AG04450 (cell line): ENCODE measurements around the gene SLC37A2. TPM values are rescaled to one million over a fixed set of nuclear protein-coding genes. Genes with fewer than 3 reads are reported as not detected.
A peak's percentile ranks its signal among the peaks of the same experiment; 100 is the strongest.

Source experiments
- CTCF ChIA-PET: fragments of 300-600, 350-600 bp; formaldehyde crosslinking; extraction: SDS; loops from one replicate; lab custom pipeline; 2022; ENCODE audit warnings: antibody characterized with exemption, inconsistent platforms; lab: Charles Lee
- POLR2A ChIA-PET: fragments of 350-600 bp; formaldehyde crosslinking; extraction: SDS; loops from one replicate; lab custom pipeline; 2021; ENCODE audit warnings: antibody characterized with exemption, inconsistent platforms; lab: Yijun Ruan, JAX
- DNase-seq: peaks from one replicate; pipeline ENCODE4 v3.0.0-alpha.2; 2011; ENCODE audit warnings: low read depth, low spot score
- H3K27ac ChIP-seq: one replicate; pipeline ENCODE4 v1.5.1; 2012; ENCODE audit warnings: low read depth, low read length, control low read depth
- H3K27me3 ChIP-seq: one replicate; pipeline ENCODE4 v1.6.0; 2012; ENCODE audit warnings: low read length; ENCODE audit not compliant: control insufficient read depth, insufficient read depth
- H3K4me3 ChIP-seq: 2 replicates; pipeline ENCODE4 v1.5.1; 2011; ENCODE audit warnings: mild to moderate bottlenecking, low read depth, low read length, control low read depth
- H3K9me3 ChIP-seq: 2 replicates; pipeline ENCODE4 v1.5.1; 2012; ENCODE audit warnings: low read length; ENCODE audit not compliant: control insufficient read depth, insufficient read depth
- polyA plus RNA-seq: library from polyadenylated mRNA; depleted of rRNA; stranded (reverse); fragments of >200 nt; gene quantifications from 2 replicates; pipeline ENCODE4 v1.2.3, GENCODE V29; 2011
- TF ChIP-seq, protein P1 (sequence below): IDR thresholded peaks from 2 replicates; pipeline ENCODE4 v1.5.1; 2011; ENCODE audit warnings: low read depth, low read length, control low read depth, inconsistent platforms

SLC37A2 gene
- polyA plus RNA-seq, 1 experiment = 0.79 TPM

DNA sequence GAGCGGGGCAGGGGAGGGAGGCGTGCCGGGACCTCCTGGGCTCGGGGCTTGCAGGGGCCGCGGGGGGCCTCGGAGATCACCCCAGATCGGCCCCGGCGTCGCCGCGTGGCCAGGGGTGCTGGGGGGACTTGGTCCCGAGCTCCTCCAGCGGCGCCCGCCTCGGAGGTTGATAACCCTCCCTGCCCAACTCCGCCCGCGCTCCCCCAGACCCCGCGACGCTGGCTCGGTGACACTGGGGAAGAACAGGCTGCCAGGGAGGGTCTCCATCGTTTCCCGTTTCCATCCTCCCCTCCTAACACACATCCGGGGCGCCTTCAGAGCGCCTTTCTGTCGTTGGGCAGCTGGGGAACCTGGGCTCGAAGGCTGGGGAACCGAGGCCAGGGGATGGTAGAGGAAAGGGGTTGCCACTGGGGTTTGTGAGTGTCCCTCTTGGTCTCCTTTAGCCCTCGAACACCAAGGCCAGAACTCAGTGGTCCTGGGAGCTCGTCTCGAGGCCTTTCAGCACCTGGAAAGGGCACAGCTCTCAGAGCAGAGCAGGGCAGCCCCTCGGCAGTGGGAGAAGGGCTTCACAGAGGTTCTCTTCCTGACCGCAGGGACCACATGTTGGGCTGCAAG is 431 bp downstream of the SLC37A2 start:
- H3K27ac ChIP-seq = no peak overlapping the region
- no peak for DNase-seq
- CTCF ChIA-PET = interaction anchor here (0.7 to 1.2 kb wide), 4 partner anchors 28 to 390 kb away, joined by 3 to 4 read pairs (median 4); no protein-coding TSS in a partner anchor

DNA sequence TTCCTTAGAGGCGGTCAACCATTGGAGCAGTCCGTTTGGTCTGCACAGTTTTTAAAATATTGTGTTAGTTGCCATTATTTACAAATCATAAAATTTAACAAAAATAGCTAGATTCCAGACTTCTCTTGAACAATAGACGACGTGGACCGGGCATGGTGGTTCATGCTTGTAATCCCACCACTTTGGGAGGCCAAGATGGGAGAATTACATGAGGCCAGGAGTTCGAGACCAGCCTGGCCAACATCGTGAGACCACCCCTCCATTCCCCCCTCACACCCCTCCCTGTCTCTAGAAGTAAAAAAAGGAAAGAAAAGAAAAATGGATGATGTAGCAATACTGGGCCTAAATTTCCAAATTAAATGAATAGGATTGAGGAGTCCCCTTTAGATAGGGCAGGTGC is 965 bp downstream of the SLC37A2 start:
- ChIA-PET POLR2A (no interaction called here), CTCF (interaction anchor here (0.6 to 1.2 kb wide), 3 partner anchors 78 to 389 kb away, joined by 3 to 4 read pairs (median 3); no protein-coding TSS in a partner anchor)
- peak overlapping the region; percentile 81 for H3K4me3 ChIP-seq

More for the DNA sequence above, 431 bp downstream of the SLC37A2 start:
- H3K9me3 ChIP-seq = no peaks in the 10 kb centered on the region
- H3K4me3 ChIP-seq = peak overlapping the region; percentile 81
- TF ChIP-seq, protein P1, sequence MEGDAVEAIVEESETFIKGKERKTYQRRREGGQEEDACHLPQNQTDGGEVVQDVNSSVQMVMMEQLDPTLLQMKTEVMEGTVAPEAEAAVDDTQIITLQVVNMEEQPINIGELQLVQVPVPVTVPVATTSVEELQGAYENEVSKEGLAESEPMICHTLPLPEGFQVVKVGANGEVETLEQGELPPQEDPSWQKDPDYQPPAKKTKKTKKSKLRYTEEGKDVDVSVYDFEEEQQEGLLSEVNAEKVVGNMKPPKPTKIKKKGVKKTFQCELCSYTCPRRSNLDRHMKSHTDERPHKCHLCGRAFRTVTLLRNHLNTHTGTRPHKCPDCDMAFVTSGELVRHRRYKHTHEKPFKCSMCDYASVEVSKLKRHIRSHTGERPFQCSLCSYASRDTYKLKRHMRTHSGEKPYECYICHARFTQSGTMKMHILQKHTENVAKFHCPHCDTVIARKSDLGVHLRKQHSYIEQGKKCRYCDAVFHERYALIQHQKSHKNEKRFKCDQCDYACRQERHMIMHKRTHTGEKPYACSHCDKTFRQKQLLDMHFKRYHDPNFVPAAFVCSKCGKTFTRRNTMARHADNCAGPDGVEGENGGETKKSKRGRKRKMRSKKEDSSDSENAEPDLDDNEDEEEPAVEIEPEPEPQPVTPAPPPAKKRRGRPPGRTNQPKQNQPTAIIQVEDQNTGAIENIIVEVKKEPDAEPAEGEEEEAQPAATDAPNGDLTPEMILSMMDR = no peak
- no peaks in the 10 kb centered on the region for H3K27me3 ChIP-seq
- POLR2A ChIA-PET = no interaction called here

DNA sequence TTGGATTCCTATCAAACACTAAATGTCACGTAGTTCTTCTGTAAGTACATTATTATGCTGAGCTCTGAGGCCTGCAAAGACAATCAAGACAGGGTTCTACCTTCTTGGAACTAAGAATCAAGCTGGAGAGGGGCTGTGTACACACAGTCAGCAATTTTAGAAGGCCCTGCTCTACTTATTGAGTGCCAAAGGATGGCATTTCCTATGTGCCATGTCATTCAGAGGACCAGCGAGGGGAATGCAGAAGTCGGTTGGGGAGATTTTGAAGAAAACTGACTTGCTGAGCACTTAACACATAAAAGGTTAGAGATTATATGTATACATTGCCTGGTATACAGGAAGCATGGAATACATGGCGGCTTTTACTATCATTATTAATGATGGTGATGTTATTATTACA is 5.3 kb downstream of the SLC37A2 start:
- Histone ChIP-seq H3K9me3 (no peaks in the 10 kb centered on the region; the same call in 1 of the 2 replicates), H3K4me3 (no peak overlapping the region), H3K27ac (no peak overlapping the region), H3K27me3 (no peaks in the 10 kb centered on the region)
- no peak for DNase-seq
- CTCF ChIA-PET = interaction anchor here (1.4 kb wide), 1 partner anchor 280 kb away, joined by 3 read pairs; no protein-coding TSS in a partner anchor
- POLR2A ChIA-PET = no interaction called here
- TF ChIP-seq, protein P1 = no peak

More for the DNA sequence above, 965 bp downstream of the SLC37A2 start:
- no peaks in the 10 kb centered on the region for H3K27me3 ChIP-seq
- no peak overlapping the region for H3K27ac ChIP-seq
- H3K9me3 ChIP-seq = no peaks in the 10 kb centered on the region
- DNase-seq = no peak
- TF ChIP-seq, protein P1 = no peak

DNA sequence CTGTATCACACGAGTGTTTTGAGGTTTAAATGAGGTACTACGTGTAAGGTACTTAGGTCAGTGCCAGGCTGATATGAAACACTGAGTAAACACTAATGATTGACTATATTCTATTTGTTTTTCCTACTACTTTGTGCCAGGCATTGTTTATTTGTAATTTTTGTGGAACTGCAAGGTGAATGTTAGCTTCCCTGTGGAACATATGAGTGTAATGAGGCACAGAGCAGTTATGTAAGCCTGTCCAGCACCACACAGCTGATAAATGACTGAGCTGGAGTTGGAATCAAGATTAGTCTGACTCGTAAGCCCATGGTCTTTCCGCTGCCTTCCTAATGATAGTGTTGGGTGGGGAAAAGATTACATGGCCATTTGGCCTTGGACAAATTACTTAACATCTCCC is 5.9 kb downstream of the SLC37A2 start:
- Histone ChIP-seq H3K4me3 (no peak overlapping the region), H3K27me3 (no peaks in the 10 kb centered on the region), H3K27ac (no peak overlapping the region), H3K9me3 (no peaks in the 10 kb centered on the region; the same call in 1 of the 2 replicates)
- ChIA-PET CTCF (interaction anchor here (1.4 to 2.5 kb wide), 2 partner anchors 22 to 279 kb away, joined by 3 to 9 read pairs; no protein-coding TSS in a partner anchor), POLR2A (no interaction called here)
- DNase-seq = no peak
- TF ChIP-seq, protein P1 = no peak

DNA sequence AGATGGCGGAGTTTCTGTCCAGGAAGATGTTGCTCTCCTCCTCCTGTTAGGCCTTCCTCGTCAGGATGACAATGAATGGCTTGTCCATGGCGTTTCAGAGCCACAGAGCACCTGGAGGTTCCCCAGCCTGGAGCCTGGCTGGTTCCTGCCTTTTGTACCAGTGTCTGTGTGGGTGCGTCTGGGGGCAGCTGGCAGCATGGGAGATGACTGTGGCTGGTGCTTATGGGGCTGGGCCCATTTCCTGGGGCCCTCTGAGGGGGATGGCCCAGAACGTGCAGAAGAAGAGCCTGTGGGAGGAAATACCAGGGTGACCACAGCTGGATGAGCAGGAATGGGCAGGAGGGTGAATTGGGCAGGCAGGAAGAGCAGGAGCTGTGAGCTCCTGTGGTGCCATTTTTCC is 6.7 kb downstream of the SLC37A2 start:
- DNase-seq = no peak
- ChIA-PET CTCF (interaction anchor here (0.8 to 2.5 kb wide), 3 partner anchors 21 to 279 kb away, joined by 3 to 9 read pairs (median 3); no protein-coding TSS in a partner anchor), POLR2A (no interaction called here)

More for the DNA sequence above, 6.7 kb downstream of the SLC37A2 start:
- H3K4me3 ChIP-seq = no peak overlapping the region
- no peaks in the 10 kb centered on the region for H3K27me3 ChIP-seq
- TF ChIP-seq, protein P1 = no peak
- H3K9me3 ChIP-seq = no peaks in the 10 kb centered on the region; the same call in 1 of the 2 replicates
- H3K27ac ChIP-seq = no peak overlapping the region
